NCI-H2107 treated with DMSO at 0.1 percent for 48 hours (cell line): Measurements from ENCODE around the gene ILDR2.
"Not testable (repeated sequence)": the region's sequence is repeated elsewhere in the genome, so short reads cannot be mapped to it uniquely, and the experiment has no call there.

ENCODE experiments used
- DNase-seq: peaks from one replicate; lab custom pipeline; 2025; ENCODE audit not compliant: unreplicated experiment; lab: John Stamatoyannopoulos, UW

The ILDR2 gene

GRCh38 chr1:166889776-166890175 lies 85.6 kb downstream of the ILDR2 start:
- no peak for DNase-seq

GRCh38 chr1:166888373-166889111 lies 86.8 kb downstream of the ILDR2 start:
- DNase-seq: no peak

- DNase-seq: no peak
Measured at GRCh38 chr1:166884971-166885370, 90.4 kb downstream of the ILDR2 start.

DNA sequence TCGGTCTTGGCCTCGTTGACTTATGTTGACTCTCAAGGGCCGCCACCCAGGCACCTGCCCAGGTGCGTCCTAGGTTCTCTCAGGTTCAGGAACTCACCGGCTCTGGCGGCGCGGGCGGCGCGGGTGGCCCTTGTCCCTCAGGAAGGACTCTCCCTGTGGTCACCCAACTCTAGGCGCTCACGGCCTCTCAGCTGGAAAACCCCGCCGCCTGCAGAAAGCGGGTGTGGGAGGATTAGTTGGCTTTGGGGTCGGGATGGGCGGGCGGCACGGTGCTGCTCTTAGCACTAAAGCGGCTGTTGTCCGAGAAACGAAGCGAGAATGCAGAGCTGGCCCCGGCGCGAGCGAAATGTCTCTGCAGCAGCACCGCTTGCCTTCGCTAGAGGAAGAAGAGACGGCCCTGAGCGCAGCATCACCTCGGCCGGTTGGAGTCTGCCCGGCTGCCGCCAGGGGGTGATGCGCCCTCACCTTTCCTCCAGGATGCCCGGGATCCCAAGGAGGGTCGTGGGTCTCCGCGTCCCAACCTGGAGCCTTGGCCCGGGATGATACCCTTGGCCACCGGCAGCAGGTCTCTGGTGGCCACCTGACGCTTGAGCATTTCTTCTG lies 91.2 kb downstream of the ILDR2 start:
- no peak for DNase-seq

DNA sequence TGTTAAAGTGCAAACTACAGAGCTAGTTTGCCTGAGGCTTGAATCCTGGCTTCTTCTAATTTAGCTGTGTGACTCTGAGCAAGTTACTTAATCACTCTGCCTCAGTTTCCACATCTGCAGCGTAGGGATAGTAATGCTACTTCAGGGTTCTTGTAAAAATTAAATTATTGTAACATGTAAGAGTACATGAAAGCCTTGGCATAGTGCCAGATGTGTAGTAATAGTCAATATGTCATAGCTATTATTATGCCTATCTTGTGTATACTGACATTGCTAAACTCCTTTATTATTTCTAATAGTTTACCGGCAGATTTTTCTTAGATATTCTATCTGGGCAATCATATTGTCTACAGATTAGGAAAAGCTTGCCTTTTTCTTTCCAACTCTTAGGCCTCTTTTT lies 92.4 kb downstream of the ILDR2 start:
- DNase-seq: no peak

GRCh38 chr1:166878173-166878917 lies 97.0 kb downstream of the ILDR2 start:
- DNase-seq: not testable (repeated sequence)

DNA sequence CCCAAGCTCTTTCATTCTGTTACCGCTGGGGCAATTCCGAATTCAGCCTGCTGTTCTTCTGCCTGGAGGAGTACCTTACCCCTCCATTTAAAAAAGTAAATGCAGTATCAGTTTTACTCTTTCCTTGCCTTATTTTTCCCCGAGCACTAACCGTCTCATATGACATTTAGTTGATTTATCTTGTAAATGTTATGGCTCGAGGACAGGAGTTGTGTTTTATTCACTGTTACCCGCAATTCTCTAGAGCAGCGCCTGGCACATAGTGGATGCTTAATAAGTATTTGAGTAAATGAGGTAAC lies 98.9 kb downstream of the ILDR2 start:
- DNase-seq: no peak

DNA sequence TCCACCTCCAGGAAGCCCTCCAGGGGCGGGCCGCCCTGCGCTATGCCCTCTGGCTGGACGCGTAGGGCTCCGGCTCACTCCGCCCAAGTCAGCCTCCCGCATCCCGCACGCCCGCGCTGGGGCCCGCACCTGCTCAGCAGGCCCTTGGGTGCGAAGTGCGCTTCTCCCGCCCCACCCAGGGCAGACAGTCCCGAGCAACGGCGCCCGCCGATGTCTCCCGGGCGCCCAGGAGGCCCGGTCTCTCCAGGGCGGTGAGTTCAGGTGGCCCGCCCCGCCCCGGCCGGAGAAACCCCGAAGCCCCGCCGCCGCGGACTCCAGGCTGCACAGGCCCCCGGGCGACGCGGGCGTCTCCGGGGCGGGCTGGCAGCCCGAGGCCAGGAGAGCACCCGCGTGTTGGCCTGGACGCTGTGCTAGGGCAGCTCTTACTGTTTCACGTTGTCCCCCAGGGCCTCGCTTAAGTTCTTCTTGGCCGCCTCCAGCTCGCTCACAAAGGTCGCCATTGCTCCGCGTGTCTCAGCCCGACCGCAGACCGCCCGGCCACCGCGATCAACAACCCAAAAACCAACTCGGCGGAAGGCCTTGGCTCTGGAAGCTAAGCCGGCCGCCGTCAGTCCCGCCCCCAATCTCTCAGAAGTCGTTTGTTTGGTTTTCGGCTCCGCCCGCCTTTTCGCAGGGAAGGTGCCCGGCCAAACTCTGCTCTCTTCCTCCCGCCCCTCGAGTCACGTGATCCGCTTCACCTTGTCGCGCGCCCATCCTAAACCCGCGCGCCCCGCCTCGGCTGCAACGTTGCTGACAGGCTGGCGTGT lies 99.4 kb downstream of the ILDR2 start, which contains the start of gene TADA1:
Gene TADA1 (minus strand): TSS at position 531 of the 806 bp plus-strand sequence. CDS start 31 bp downstream, at position 500.
- peak; percentile 99 for DNase-seq

- DNase-seq: no peak
Measured at GRCh38 chr1:166875302-166875733, 100.0 kb downstream of the ILDR2 start.

- DNase-seq: no peak
Measured at GRCh38 chr1:166874464-166874863, 100.9 kb downstream of the ILDR2 start.

- DNase-seq: no peak
Measured at GRCh38 chr1:166870584-166870983, 104.8 kb downstream of the ILDR2 start.

DNA sequence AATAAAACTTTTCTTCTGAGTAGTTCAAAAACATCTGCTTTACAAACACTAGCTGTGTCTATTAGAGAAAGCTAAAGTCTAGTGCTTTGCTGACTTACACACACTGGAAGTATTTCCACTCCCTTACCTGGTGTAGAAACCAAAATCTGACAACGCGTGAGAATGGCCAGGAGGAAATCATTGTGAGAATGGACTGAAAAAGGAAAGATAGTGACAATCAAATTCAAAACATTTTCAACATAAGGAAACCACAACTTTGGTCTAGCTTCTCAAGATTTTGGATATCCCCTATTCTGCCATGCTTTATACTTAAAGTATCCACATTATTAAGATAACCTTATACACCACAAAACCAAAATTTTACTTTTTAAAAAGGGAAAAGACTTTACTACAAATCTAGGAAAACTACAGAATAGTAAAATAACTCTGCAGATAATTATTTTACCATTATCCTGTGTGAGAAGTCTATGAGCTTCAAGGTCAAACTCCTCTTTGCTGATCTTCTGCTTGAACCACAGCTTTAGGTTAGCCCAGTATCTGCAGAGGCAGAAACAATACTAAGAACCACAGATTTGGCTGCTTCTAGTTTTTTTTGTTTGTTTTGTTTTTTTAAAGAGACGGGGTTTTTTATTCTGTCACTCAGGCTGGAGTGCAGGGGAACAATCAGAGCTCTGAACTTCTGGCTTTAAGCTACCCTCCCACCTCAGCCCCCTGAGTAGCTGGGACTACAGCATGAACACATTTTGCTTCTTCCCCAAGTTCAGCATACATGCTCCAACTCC lies 105.8 kb downstream of the ILDR2 start:
- no peak for DNase-seq

- no peak for DNase-seq
Measured at GRCh38 chr1:166868639-166869038, 106.7 kb downstream of the ILDR2 start.

- no peak for DNase-seq
Measured at GRCh38 chr1:166865926-166866325, 109.4 kb downstream of the ILDR2 start.

- no peak for DNase-seq
Measured at GRCh38 chr1:166859597-166859996, 115.7 kb downstream of the ILDR2 start.

DNA sequence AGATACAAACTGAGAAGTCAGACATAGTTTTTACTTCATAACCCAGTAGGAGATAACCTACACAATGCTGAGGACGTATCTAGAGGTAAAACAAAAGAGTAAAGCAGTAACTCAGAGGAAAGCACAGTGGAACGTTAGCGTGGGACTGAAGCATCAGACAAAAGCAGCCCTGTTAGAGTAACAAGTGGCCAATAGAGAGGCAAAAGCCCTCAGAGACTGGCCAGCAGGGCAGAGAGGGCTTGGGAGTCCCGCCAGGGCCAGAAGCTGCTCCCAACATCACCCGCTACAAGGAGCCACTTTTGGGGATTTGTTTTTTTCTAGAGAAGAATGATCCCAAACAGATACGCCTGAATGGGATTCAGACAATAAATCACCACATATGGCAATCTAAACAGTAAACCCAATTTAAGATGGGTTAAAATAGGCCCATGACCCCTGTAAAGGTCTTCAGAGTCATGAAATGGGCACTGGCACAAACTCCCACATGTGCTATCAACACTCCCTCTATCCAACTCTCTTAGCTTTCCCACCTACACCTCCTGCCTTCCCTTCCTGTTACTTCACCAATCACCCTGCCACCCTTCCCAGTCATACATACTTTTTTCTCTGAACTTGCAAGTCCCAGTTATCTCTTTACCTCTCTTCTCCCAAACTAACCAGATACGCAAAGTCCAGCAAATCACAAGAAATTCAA lies 116.5 kb downstream of the ILDR2 start:
- no peak for DNase-seq
